HAP-1 (cell line): ENCODE results near the gene DRAM1.
A peak's percentile ranks its signal among the peaks of the same experiment; 100 is the strongest.
"Not testable (repeated sequence)": the region's sequence is repeated elsewhere in the genome, so short reads cannot be mapped to it uniquely, and the experiment has no call there.

Experiments used
- DNase-seq, 2 experiments: peaks; one replicate each; pipeline ENCODE4 v3.0.0-alpha.2; 2016 to 2020; ENCODE audit warnings: low spot score in 2 of 2
- H3K27me3 ChIP-seq: fragments of 250-450 bp; sonication (Bioruptor Pico); 2 replicates; pipeline ENCODE4 v1.5.1; 2020; ENCODE audit warnings: low read depth, mild to moderate bottlenecking, moderate library complexity
- H3K36me3 ChIP-seq: fragments of 250-450 bp; sonication (Bioruptor Pico); replicated peaks from 2 replicates; pipeline ENCODE4 v1.5.1; 2020; ENCODE audit warnings: mild to moderate bottlenecking
- H3K4me1 ChIP-seq: fragments of 250-450 bp; sonication (Bioruptor Pico); 2 replicates; pipeline ENCODE4 v1.5.1; 2020; ENCODE audit warnings: mild to moderate bottlenecking
- H3K4me3 ChIP-seq: fragments of 250-450 bp; sonication (Bioruptor Pico); 2 replicates; pipeline ENCODE4 v1.5.1; 2020; ENCODE audit warnings: mild to moderate bottlenecking, moderate library complexity
- H3K9me3 ChIP-seq: fragments of 250-450 bp; sonication (Bioruptor Pico); 2 replicates; pipeline ENCODE4 v1.5.1; 2020; ENCODE audit warnings: mild to moderate bottlenecking, moderate library complexity
- in situ Hi-C: fragments of 300-500 bp; cut with MboI; formaldehyde crosslinking; loops from 3 replicates; pipeline ENCODE4 v1.14.3; 2020; ENCODE audit warnings: low sequenced_read_pairs, inconsistent platforms, mixed read lengths

DRAM1 gene

GRCh38 chr12:101850199-101850598 lies 27.2 kb upstream of the DRAM1 start:
- no peaks in the 10 kb centered on the region for H3K9me3 ChIP-seq
- H3K4me1 ChIP-seq: no peaks in the 10 kb centered on the region
- no peaks in the 10 kb centered on the region for H3K27me3 ChIP-seq
- no peaks in the 10 kb centered on the region for H3K36me3 ChIP-seq
- in situ Hi-C loops: no loop called here
- no peak overlapping the region for H3K4me3 ChIP-seq
- DNase-seq: no peak

DNA sequence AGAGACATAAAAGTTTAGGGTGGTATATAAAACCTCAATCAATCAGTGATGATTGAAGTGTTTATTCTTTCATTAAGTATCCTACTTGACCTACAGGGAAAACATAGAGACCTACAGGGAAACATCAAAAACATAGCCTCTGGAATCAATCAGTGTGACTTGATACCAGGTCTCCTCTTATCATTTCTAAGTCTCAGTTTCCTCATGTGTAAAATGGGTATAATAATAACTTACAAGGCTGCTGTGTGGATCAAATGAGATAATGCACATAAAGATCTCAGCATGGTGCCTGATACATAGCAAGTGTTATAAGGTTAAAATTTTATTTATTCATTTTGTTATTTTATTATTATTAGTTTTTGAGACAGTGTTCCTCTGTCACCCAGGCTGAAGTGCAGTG lies 24.4 kb upstream of the DRAM1 start:
- Histone ChIP-seq H3K4me3 (no peak overlapping the region), H3K36me3 (no peaks in the 10 kb centered on the region), H3K9me3 (no peaks in the 10 kb centered on the region), H3K27me3 (no peaks in the 10 kb centered on the region), H3K4me1 (no peaks in the 10 kb centered on the region)
- no peak for DNase-seq
- in situ Hi-C loops: no loop called here

DNA sequence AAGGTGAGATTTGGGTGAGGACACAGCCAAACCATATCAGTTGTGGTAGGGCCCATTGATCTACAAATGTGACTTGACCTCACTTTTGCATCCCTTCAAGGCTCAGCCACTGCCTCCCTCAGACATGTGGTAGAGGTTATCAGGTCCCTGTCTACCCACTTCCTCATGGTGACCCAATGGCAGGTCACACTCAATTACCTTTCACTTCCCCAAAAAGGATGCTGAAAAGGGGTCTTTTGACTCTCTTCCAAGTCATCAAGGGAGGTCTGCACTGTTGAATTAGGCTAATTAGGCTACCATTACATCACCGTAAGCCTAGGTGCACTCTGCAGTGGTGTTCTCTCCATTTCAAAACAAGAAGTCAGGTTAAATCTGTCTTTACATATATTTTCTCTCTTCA lies 22.6 kb upstream of the DRAM1 start:
- no peaks in the 10 kb centered on the region for H3K9me3 ChIP-seq
- no peaks in the 10 kb centered on the region for H3K4me1 ChIP-seq
- no peak for DNase-seq
- no peaks in the 10 kb centered on the region for H3K27me3 ChIP-seq
- no peak overlapping the region for H3K4me3 ChIP-seq
- H3K36me3 ChIP-seq: no peaks in the 10 kb centered on the region
- in situ Hi-C loops: no loop called here

DNA sequence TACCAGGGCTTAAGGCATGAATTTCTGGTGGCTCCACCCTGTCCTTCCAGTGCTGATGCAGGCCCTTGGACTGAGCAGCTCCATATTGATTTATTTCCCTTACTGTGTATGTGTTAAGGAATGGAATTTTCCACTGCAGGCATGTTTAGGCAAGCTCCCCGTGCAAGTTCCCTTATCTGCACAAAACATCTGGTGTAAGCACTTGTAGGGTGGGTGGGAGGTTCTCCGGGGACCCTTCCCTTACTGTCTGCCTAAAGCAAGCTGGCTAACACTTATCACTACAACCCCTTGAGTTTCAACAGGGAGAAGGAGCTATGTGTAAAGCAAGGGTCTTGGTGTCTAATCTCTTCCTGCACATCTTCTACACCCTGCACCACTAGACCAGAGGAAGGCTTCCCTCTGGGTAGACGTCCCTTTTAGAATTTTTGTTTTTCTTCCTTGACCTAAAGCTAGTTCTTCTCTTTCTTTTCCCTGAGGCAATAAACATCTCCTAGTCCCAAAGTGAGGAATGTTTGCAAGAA lies 22.0 kb upstream of the DRAM1 start:
- Histone ChIP-seq H3K36me3 (no peaks in the 10 kb centered on the region), H3K9me3 (no peaks in the 10 kb centered on the region), H3K4me3 (no peak overlapping the region), H3K4me1 (no peaks in the 10 kb centered on the region), H3K27me3 (no peaks in the 10 kb centered on the region)
- no peak for DNase-seq
- in situ Hi-C loops: no loop called here

GRCh38 chr12:101855976-101856375 lies 21.4 kb upstream of the DRAM1 start:
- no peak for DNase-seq
- no peaks in the 10 kb centered on the region for H3K4me1 ChIP-seq
- no peak overlapping the region for H3K4me3 ChIP-seq
- no peaks in the 10 kb centered on the region for H3K36me3 ChIP-seq
- in situ Hi-C loops: no loop called here
- no peaks in the 10 kb centered on the region for H3K27me3 ChIP-seq
- H3K9me3 ChIP-seq: no peaks in the 10 kb centered on the region

- H3K9me3 ChIP-seq, H3K4me1 ChIP-seq, in situ Hi-C loops, H3K36me3 ChIP-seq, H3K4me3 ChIP-seq, H3K27me3 ChIP-seq, DNase-seq: not testable (repeated sequence)
Measured at GRCh38 chr12:101856614-101857013, 20.8 kb upstream of the DRAM1 start.

DNA sequence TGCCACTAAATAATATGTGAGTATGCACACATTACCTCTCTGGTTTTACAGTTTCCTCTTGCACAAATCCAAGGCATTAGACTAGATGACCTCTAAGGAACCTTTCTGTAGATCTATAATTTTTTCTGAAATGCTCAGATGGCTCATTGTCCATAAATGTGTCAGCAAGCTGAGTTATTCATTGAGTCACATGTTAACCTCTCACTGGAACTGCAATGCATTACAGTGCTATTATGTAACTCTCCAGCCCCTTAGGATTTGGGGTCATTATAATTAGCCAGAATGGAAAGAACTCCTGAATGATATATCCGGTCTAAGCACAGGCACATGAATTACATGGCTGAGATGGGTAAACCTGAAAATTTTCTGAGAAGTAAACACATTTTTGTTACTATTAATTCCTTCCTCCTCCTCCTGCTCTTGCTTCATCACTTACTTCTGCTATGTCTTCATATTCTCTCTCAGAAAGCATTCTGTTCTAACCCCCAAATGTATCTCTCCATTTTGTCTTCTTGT lies 20.3 kb upstream of the DRAM1 start:
- Histone ChIP-seq H3K36me3 (no peaks in the 10 kb centered on the region), H3K9me3 (no peaks in the 10 kb centered on the region), H3K4me1 (peaks cover 5% of the 10 kb centered on the region), H3K4me3 (no peak overlapping the region), H3K27me3 (no peaks in the 10 kb centered on the region)
- DNase-seq: no peak
- in situ Hi-C loops: no loop called here

DNA sequence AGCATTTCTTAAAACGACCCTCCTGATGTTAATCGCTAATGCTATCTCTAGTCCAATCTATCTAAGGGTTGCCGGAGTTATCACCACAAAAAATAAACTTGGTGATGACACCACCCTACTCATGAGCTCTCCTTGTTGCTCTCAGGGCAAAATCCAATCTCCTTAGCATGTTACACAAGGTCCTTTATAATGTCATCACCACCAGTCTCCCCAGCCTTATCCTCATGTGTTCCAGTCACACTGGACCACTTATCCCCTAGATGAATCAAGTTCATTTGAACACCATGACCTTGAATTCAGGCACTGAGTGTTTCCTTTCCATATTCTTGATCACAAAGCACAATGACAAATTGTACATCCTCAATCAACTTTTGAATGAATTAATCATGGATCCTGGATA lies 19.0 kb upstream of the DRAM1 start:
- Histone ChIP-seq H3K36me3 (no peaks in the 10 kb centered on the region), H3K4me3 (no peak overlapping the region), H3K9me3 (no peaks in the 10 kb centered on the region), H3K27me3 (no peaks in the 10 kb centered on the region), H3K4me1 (peaks cover 6% of the 10 kb centered on the region)
- DNase-seq: no peak
- in situ Hi-C loops: no loop called here

DNA sequence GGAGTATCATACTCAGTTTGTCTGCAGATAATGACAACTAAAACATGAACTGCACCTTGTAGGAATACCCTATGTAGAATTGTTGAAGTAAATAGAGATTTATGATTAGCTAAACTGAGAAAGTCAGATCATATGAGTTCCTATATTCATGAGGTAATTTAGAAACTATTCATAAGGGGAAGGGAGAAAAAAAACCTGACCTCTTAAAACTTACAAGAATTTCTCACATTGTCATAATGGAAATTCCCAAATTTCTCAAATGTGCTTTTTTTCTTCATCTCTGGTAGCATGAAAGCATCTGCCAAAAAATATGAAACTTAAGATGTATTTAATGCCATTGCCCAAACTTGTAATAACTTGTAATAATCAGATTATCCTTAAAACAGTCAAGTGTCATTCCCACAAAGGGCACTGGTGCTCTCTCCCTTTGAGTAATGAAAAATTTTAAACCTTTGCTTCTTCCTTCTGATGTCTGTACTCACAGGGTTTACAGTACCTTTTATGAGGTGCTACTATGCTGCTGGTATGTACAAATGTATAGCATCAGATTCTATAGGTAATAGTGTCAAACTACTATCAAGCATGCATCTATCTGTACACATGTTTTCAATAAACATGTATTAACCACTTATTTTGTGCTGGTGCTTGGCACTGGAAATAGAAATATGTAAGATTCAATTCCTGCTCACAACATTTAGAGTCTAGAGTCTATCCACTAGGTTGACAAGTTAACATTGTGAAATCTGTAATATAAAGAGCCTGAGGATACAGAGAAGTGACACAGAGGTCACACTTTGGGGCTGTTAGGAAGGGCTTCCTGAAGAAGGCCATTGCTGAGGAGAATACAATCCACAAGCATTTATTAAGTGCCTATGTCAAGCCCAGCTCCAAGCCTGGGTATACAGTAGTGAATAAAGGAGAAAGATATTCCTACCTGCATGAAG lies 17.4 kb upstream of the DRAM1 start:
- Histone ChIP-seq H3K27me3 (no peaks in the 10 kb centered on the region), H3K36me3 (no peaks in the 10 kb centered on the region), H3K9me3 (no peaks in the 10 kb centered on the region), H3K4me3 (no peak overlapping the region), H3K4me1 (peaks cover 6% of the 10 kb centered on the region)
- no peak for DNase-seq
- in situ Hi-C loops: no loop called here

- H3K36me3 ChIP-seq, DNase-seq, H3K4me1 ChIP-seq, H3K4me3 ChIP-seq, H3K9me3 ChIP-seq, H3K27me3 ChIP-seq, in situ Hi-C loops: not testable (repeated sequence)
Measured at GRCh38 chr12:101861688-101862087, 15.7 kb upstream of the DRAM1 start.

DNA sequence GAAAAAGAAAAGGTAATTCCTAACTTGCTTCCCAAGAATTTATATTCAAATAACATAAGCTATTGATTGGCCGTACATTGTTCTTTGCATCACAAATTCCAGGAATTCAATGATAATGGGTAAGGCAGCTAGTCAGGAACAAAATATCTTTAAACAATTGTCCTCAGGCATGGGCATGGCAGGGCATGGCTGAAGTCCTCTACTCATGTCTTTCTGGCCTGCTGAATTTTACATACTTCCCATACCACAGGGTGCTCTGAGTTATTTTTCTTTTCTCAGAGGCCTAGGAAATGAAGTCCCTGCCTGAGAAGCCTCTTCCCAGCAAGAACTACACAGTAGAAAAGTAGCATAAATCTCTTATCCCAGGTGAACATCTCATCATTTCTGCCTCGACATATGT lies 15.1 kb upstream of the DRAM1 start:
- Histone ChIP-seq H3K4me1 (peaks cover 6% of the 10 kb centered on the region), H3K36me3 (no peaks in the 10 kb centered on the region), H3K27me3 (no peaks in the 10 kb centered on the region), H3K4me3 (no peak overlapping the region), H3K9me3 (peaks cover 4% of the 10 kb centered on the region; the same call in 1 of the 2 replicates)
- in situ Hi-C loops: no loop called here
- peak; percentile 24 to 36 for DNase-seq

- in situ Hi-C loops: no loop called here
- Histone ChIP-seq H3K27me3 (no peaks in the 10 kb centered on the region), H3K4me3 (no peak overlapping the region), H3K4me1 (peaks cover 6% of the 10 kb centered on the region), H3K9me3 (peaks cover 4% of the 10 kb centered on the region; the same call in 1 of the 2 replicates), H3K36me3 (no peaks in the 10 kb centered on the region)
- DNase-seq: no peak
Measured at GRCh38 chr12:101863981-101864380, 13.4 kb upstream of the DRAM1 start.

GRCh38 chr12:101866615-101867373 lies 10.6 kb upstream of the DRAM1 start:
- Histone ChIP-seq H3K36me3 (no peaks in the 10 kb centered on the region), H3K9me3 (peaks cover 4% of the 10 kb centered on the region; the same call in 1 of the 2 replicates), H3K27me3 (no peaks in the 10 kb centered on the region), H3K4me1 (peaks cover 4% of the 10 kb centered on the region), H3K4me3 (no peak overlapping the region)
- no peak for DNase-seq
- in situ Hi-C loops: no loop called here

- DNase-seq, in situ Hi-C loops, H3K27me3 ChIP-seq, H3K4me1 ChIP-seq, H3K9me3 ChIP-seq, H3K36me3 ChIP-seq, H3K4me3 ChIP-seq: not testable (repeated sequence)
Measured at GRCh38 chr12:101867619-101868018, 9.8 kb upstream of the DRAM1 start.
